CD4-positive, alpha-beta memory T cell (primary cell): ENCODE measurements around the gene ADNP. TPM values are rescaled to one million over a fixed set of nuclear protein-coding genes. Genes with fewer than 3 reads are reported as not detected.

Source experiments
- CTCF ChIA-PET: fragments of 350-600 bp; sonication (Branson Sonifier 250); formaldehyde crosslinking; loops from one replicate; lab custom pipeline; 2021; ENCODE audit warnings: inconsistent platforms; ENCODE audit not compliant: partially characterized antibody; lab: Charles Lee
- POLR2A ChIA-PET: fragments of 350-600 bp; sonication (Branson Sonifier 250); formaldehyde crosslinking; loops from one replicate; lab custom pipeline; 2021; ENCODE audit not compliant: partially characterized antibody; lab: Charles Lee
- DNase-seq, 5 donors: peaks; one replicate each; pipeline versions ENCODE4 v3.0.0 to v3.0.0-alpha.2; 2020 to 2022; ENCODE audit warnings: mixed read lengths in 1 of 5
- H3K27ac ChIP-seq: one replicate; pipeline ENCODE4 v1.7.0; 2013; ENCODE audit warnings: low read depth, low read length
- H3K27me3 ChIP-seq: 2 replicates; pipeline ENCODE4 v1.7.0; 2013; ENCODE audit warnings: mild to moderate bottlenecking, low read length, moderate library complexity; ENCODE audit not compliant: insufficient read depth
- H3K36me3 ChIP-seq: 2 replicates; pipeline ENCODE4 v1.7.0; 2013; ENCODE audit warnings: mild to moderate bottlenecking, low read length, moderate library complexity; ENCODE audit not compliant: insufficient read depth
- H3K4me1 ChIP-seq: 2 replicates; pipeline ENCODE4 v1.7.0; 2013; ENCODE audit warnings: mild to moderate bottlenecking, low read length, moderate library complexity; ENCODE audit not compliant: insufficient read depth
- H3K4me3 ChIP-seq, 2 donors: one replicate each; pipeline ENCODE4 v1.7.0; 2013; ENCODE audit warnings: low read length in 2 of 2, mild to moderate bottlenecking in 1 of 2
- H3K9me3 ChIP-seq, 2 donors: one replicate each; pipeline ENCODE4 v1.7.0; 2013; ENCODE audit warnings: low read length in 2 of 2, control low read depth in 1 of 2; ENCODE audit not compliant: control insufficient read depth in 1 of 2
- H3K27ac Mint-ChIP-seq, 7 donors: one replicate each; pipeline ENCODE4 v1.8.0; 2020 to 2021; ENCODE audit warnings: mixed read lengths in 7 of 7, mild to moderate bottlenecking in 6 of 7, inconsistent platforms in 3 of 7, moderate library complexity in 3 of 7
- H3K27me3 Mint-ChIP-seq, 2 donors: one replicate each; pipeline ENCODE4 v1.8.0; 2020 to 2021; ENCODE audit warnings: mixed read lengths in 2 of 2
- H3K36me3 Mint-ChIP-seq, 2 donors: one replicate each; pipeline ENCODE4 v1.8.0; 2020 to 2021; ENCODE audit warnings: mixed read lengths in 2 of 2, inconsistent platforms in 1 of 2, mild to moderate bottlenecking in 1 of 2
- H3K4me1 Mint-ChIP-seq, 4 donors: one replicate each; pipeline ENCODE4 v1.8.0; 2020 to 2021; ENCODE audit warnings: mixed read lengths in 4 of 4, mild to moderate bottlenecking in 1 of 4
- H3K4me3 Mint-ChIP-seq, 8 donors: one replicate each; pipeline ENCODE4 v1.8.0; 2020 to 2021; ENCODE audit warnings: mixed read lengths in 8 of 8, mild to moderate bottlenecking in 7 of 8, moderate library complexity in 6 of 8, inconsistent platforms in 3 of 8
- H3K9me3 Mint-ChIP-seq, 8 donors: one replicate each; pipeline ENCODE4 v1.8.0; 2020 to 2021; ENCODE audit warnings: mixed read lengths in 8 of 8, mild to moderate bottlenecking in 5 of 8, inconsistent platforms in 3 of 8, moderate library complexity in 1 of 8
- intact Hi-C: fragments of 100-400 bp; cut with micrococcal nuclease; formaldehyde crosslinking; loops from one replicate; pipeline ENCODE4 v1.15.1; 2023
- polyA plus RNA-seq, 2 donors: library from polyadenylated mRNA; unstranded; fragments of 300-500 nt; fragmentation: Illumina TruSeq; gene quantifications; one replicate each; pipeline ENCODE4 v1.2.3, GENCODE V29; 2021
- total RNA-seq, 2 experiments: library from RNA; stranded (reverse); gene quantifications; one replicate each; pipeline ENCODE4 v1.2.3, GENCODE V29; 2021

The ADNP gene
- total and polyA plus RNA-seq, 4 experiments from 2014 or later, result 1.9 to 65.6 (median 38.2) TPM

DNA sequence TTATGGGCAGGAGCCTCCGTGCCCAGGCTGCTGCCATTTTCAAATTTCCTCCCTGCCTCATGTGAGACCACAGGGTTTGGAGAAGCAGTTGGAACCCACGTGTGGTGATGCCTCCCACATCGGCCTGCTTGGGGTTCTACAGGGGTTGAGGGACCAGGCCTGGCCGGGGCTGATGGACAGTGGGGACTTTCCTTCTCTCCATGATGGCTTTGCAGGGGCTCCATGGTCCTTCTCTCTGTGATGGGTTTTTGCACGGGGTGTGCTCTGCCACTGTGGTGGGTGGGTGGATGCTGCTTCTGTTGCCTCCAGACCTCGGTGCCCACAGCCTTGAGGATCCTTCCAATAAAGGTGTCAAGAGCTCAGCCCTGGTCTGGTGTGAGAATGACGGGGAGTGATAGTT, 54.4 kb downstream of the ADNP start:
- Mint-ChIP-seq H3K9me3 (no peaks in the 10 kb centered on the region), H3K27me3 (no peaks in the 10 kb centered on the region), H3K36me3 (peaks cover 0 to 13% of the 10 kb centered on the region in 2 donors), H3K4me3 (no peak overlapping the region), H3K27ac (no peak overlapping the region), H3K4me1 (no peaks in the 10 kb centered on the region)
- no peaks in the 10 kb centered on the region for H3K4me1 ChIP-seq
- no peak overlapping the region for H3K27ac ChIP-seq
- H3K36me3 ChIP-seq, result no peaks in the 10 kb centered on the region
- H3K9me3 ChIP-seq, result no peaks in the 10 kb centered on the region
- no peak for DNase-seq
- intact Hi-C loops, result no loop called here
- ChIA-PET CTCF (interaction anchor here (0.7 kb wide), 1 partner anchor 82 kb away, joined by 3 read pairs; the partner anchor contains the start of gene BCAS4), POLR2A (interaction anchor here (1.4 kb wide), 1 partner anchor 14 kb away, joined by 3 read pairs; no protein-coding TSS in a partner anchor)
- no peak overlapping the region for H3K4me3 ChIP-seq
- no peaks in the 10 kb centered on the region for H3K27me3 ChIP-seq

- no peak for DNase-seq
- Mint-ChIP-seq H3K4me3 (no peak overlapping the region), H3K4me1 (no peaks in the 10 kb centered on the region), H3K9me3 (no peaks in the 10 kb centered on the region), H3K27ac (peak overlapping the region in 1 of 7 donors; percentile 74), H3K36me3 (peaks cover 0 to 13% of the 10 kb centered on the region in 2 donors), H3K27me3 (no peaks in the 10 kb centered on the region)
- ChIA-PET CTCF (interaction anchor here (0.7 kb wide), 1 partner anchor 82 kb away, joined by 3 read pairs; the partner anchor contains the start of gene BCAS4), POLR2A (interaction anchor here (1.4 kb wide), 1 partner anchor 13 kb away, joined by 3 read pairs; no protein-coding TSS in a partner anchor)
- H3K4me1 ChIP-seq, result no peaks in the 10 kb centered on the region
- no peak overlapping the region for H3K27ac ChIP-seq
- no peaks in the 10 kb centered on the region for H3K9me3 ChIP-seq
- H3K27me3 ChIP-seq, result no peaks in the 10 kb centered on the region
- H3K36me3 ChIP-seq, result no peaks in the 10 kb centered on the region
- H3K4me3 ChIP-seq, result no peak overlapping the region
- intact Hi-C loops, result no loop called here
Observed at GRCh38 chr20:50876063-50876685, 55.1 kb downstream of the ADNP start.

DNA sequence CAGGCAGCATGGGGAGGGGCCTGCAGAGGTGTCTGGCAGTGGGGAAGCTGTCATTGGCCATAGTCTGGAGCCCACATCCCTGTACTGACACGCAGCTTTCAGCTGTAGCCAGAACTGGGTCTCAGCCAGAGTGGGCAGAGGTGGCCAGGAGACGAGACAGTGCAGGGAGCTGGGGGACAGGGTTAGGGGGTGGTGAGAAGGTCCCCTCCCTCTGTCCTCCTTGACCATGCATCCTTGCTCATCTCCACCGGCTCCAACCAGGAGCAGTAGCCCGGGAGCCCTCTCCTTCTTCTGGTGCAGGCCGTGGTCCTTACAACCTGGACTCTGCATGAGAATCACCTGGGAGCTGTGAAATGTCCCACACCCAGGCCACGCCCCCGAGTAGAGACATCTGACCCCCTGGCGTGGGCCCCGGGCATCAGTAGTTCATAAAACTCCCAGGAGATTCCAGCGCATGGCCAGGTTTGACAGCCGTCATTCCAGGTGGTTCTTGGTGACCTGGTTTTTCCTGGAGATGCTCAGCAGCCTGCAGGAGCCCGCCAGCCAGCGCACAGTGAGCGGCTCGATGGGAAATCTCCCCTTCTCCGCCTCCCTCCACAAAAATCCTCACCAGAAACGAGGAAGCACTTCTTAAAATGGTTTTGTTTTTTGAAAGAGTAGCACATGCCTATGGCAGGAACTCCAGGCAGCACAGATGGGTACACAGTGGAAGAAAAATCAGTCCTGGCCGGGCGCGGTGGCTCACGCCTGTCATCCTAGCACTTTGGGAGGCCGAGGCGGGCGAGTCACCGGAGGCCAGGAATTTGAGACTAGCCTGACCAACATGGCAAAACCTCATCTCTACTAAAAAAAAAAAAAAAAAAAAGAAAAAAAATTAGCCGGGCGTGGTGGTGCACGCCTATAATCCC, 56.2 kb downstream of the ADNP start:
- Histone ChIP-seq H3K4me3 (no peak overlapping the region), H3K27me3 (no peaks in the 10 kb centered on the region), H3K9me3 (no peaks in the 10 kb centered on the region), H3K27ac (no peak overlapping the region), H3K4me1 (no peaks in the 10 kb centered on the region), H3K36me3 (no peaks in the 10 kb centered on the region)
- intact Hi-C loops, result no loop called here
- DNase-seq, result no peak
- Mint-ChIP-seq H3K4me3 (no peak overlapping the region), H3K9me3 (no peaks in the 10 kb centered on the region), H3K4me1 (no peaks in the 10 kb centered on the region), H3K36me3 (peaks cover 0 to 13% of the 10 kb centered on the region in 2 donors), H3K27me3 (no peaks in the 10 kb centered on the region), H3K27ac (no peak overlapping the region)
- ChIA-PET POLR2A (no interaction called here), CTCF (no interaction called here)

DNA sequence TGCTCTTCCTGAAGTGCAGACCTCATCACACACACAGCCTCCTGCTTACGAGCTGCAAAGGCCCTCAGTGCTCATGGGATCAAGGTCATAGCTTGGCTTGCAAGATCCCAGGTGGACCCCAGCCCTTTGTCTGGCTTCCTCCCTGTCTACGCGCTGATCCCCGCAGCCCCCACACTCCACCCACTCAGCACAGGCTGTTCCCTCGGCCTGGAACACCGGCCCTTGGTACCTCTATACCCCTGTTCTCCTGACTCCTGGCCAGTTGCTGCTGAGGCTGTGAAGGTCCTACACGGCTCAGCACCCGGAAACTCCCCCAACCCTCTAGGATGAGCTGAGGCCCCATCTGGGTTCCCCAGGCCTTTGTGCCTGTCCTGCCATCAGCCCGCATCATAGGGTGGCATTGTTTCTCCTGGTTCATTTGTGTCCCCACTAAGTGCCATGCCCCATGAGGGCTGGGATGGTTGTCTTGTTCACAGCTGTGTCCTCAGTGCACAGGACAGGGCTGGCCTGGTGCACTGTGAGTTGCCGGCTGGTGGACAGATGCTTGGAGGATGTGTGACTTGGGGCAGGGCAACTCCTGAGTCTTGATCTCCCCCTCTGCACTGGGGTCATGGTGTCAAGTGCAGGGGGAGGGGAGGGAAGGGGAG, 57.0 kb downstream of the ADNP start:
- no peaks in the 10 kb centered on the region for H3K27me3 Mint-ChIP-seq
- POLR2A ChIA-PET, result no interaction called here

DNA sequence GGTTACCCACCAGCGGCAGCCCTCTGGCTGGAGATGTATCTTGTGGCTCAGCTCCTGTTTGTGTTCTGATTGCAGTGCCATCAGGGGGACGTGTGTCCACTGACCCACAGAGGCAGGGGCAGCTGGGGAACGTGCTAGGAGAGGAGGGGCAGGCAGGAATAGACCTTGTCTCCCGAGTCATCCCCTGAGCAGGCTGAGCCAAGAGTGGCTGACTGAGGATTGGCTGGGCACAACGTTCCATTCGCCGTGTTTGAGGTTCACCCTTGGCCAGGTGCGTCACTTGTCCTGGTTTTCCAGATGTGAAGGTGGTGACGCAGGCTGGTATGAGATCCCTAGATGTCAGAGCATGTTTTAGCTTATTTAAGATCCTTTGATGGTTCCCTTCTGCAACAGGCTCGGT, 57.7 kb downstream of the ADNP start:
- Histone ChIP-seq H3K4me1 (no peaks in the 10 kb centered on the region), H3K4me3 (no peak overlapping the region), H3K36me3 (no peaks in the 10 kb centered on the region), H3K27ac (no peak overlapping the region), H3K9me3 (no peaks in the 10 kb centered on the region), H3K27me3 (no peaks in the 10 kb centered on the region)
- Mint-ChIP-seq H3K4me3 (no peak overlapping the region), H3K9me3 (no peaks in the 10 kb centered on the region), H3K4me1 (no peaks in the 10 kb centered on the region), H3K27me3 (no peaks in the 10 kb centered on the region), H3K27ac (peak overlapping the region in 1 of 7 donors; percentile 9), H3K36me3 (peaks cover 0 to 13% of the 10 kb centered on the region in 2 donors)
- intact Hi-C loops, result no loop called here
- no peak for DNase-seq
- ChIA-PET CTCF (no interaction called here), POLR2A (no interaction called here)

More for the DNA sequence above, 57.0 kb downstream of the ADNP start:
- no peak for DNase-seq
- intact Hi-C loops, result no loop called here
- peak overlapping the region in 1 of 7 donors; percentile 9 for H3K27ac Mint-ChIP-seq
- H3K4me3 Mint-ChIP-seq, result no peak overlapping the region
- no peaks in the 10 kb centered on the region for H3K4me1 Mint-ChIP-seq
- no peak overlapping the region for H3K27ac ChIP-seq
- H3K36me3 ChIP-seq, result no peaks in the 10 kb centered on the region
- H3K4me1 ChIP-seq, result no peaks in the 10 kb centered on the region
- no peaks in the 10 kb centered on the region for H3K9me3 ChIP-seq
- H3K4me3 ChIP-seq, result no peak overlapping the region
- H3K9me3 Mint-ChIP-seq, result no peaks in the 10 kb centered on the region
- H3K27me3 ChIP-seq, result no peaks in the 10 kb centered on the region
- CTCF ChIA-PET, result no interaction called here
- H3K36me3 Mint-ChIP-seq, result peaks cover 0 to 13% of the 10 kb centered on the region in 2 donors

DNA sequence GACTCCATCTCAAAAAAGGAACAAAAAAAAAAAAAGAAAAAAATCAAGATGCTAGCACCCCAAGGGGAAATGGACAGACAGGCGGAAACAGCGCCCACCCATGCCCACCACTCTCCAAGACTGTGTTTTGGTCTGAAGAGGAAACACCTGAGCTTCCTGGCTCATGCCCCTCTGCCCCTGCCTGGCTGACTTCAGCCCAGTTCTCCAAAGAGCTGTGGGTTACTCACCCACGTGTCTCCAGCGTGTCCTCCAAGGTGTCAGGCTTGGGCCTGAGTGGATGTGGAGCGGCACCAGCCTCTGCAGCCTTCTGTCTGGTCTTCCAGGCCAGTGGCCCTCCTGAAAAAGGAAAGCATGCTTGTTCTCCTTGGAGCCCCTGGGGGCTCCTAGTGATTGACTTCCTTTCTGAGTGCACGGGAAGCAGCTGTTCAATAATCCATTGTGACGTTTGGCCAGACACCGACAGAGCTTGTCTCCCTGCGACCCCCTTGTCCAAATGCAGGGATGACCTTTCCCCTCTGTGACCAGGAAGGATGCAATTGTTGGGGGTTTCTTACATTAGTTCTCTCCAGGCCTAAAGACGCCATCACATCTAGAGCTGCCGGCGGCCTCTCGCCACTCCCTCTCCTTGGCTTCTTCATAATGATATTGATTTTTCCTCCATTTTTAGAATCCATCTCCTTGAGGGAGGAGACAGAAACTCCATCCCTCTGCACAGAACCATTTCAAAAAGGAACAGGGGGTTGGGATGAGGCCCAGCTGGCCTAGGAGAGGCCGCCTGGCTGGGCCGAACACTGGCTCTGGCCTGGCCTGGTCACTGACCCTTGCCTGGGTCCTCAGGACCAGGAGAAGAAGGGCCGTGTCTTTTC, 58.4 kb downstream of the ADNP start:
- no peak overlapping the region for H3K4me3 ChIP-seq
- no peak overlapping the region for H3K4me3 Mint-ChIP-seq
- H3K4me1 ChIP-seq, result no peaks in the 10 kb centered on the region
- no peaks in the 10 kb centered on the region for H3K27me3 Mint-ChIP-seq
- POLR2A ChIA-PET, result no interaction called here
- peaks cover 0 to 13% of the 10 kb centered on the region in 2 donors for H3K36me3 Mint-ChIP-seq
- peak overlapping the region in 1 of 7 donors; percentile 18 for H3K27ac Mint-ChIP-seq
- H3K9me3 ChIP-seq, result no peaks in the 10 kb centered on the region
- H3K4me1 Mint-ChIP-seq, result no peaks in the 10 kb centered on the region
- H3K27me3 ChIP-seq, result no peaks in the 10 kb centered on the region
- DNase-seq, result no peak
- CTCF ChIA-PET, result interaction anchor here (1.0 to 1.2 kb wide), 2 partner anchors 82 to 123 kb away, joined by 3 to 5 read pairs; no protein-coding TSS in a partner anchor
- no peaks in the 10 kb centered on the region for H3K36me3 ChIP-seq
- H3K9me3 Mint-ChIP-seq, result no peaks in the 10 kb centered on the region
- intact Hi-C loops, result no loop called here
- no peak overlapping the region for H3K27ac ChIP-seq
